Left lobe of liver (tissue), 2 donors: ENCODE data around the gene PTK6. TPM values are rescaled to one million over a fixed set of nuclear protein-coding genes. Genes with fewer than 3 reads are reported as not detected.

ENCODE experiments used
- ATAC-seq: fragments of 200-7000 bp; cut with Tn5 transposase; one replicate; pipeline ENCODE4 v1.9.1; 2020; ENCODE audit warnings: mild to moderate bottlenecking, moderate library complexity
- DNase-seq: peaks from one replicate; pipeline ENCODE4 v3.0.0-alpha.2; 2020; ENCODE audit warnings: low spot score
- total RNA-seq: library from RNA; stranded (reverse); gene quantifications from one replicate; pipeline ENCODE4 v1.2.1, GENCODE V29; 2021
- donor health status: DM: no; HTN: no; CAD: no; lungs with moderate emphysema.
- donor health status: DM: no; HTN: yes; CAD: no.

The PTK6 gene
- total RNA-seq, 1 donor from 2014 or later = 12.0 TPM

- DNase-seq (no peak), ATAC-seq (no peak)
Observed at GRCh38 chr20:63545814-63546213, 8.6 kb upstream of the PTK6 start.

- DNase-seq (no peak), ATAC-seq (no peak)
Observed at GRCh38 chr20:63544958-63545516, 7.9 kb upstream of the PTK6 start.

- ATAC-seq = no peak
- DNase-seq = no peak
Observed at GRCh38 chr20:63544241-63544957, 7.2 kb upstream of the PTK6 start.

GRCh38 chr20:63543733-63544132, 6.6 kb upstream of the PTK6 start:
- no peak for ATAC-seq
- DNase-seq = no peak

- DNase-seq = no peak
Observed at GRCh38 chr20:63543131-63543530, 6.0 kb upstream of the PTK6 start.

GRCh38 chr20:63542696-63543095, 5.5 kb upstream of the PTK6 start:
- ATAC-seq (no peak), DNase-seq (no peak)

More at GRCh38 chr20:63543131-63543530, 6.0 kb upstream of the PTK6 start:
- no peak for ATAC-seq

- ATAC-seq (no peak), DNase-seq (no peak)
Observed at GRCh38 chr20:63542031-63542559, 4.9 kb upstream of the PTK6 start.

GRCh38 chr20:63541371-63541770, 4.2 kb upstream of the PTK6 start:
- ATAC-seq (no peak), DNase-seq (no peak)

GRCh38 chr20:63540417-63541186, 3.4 kb upstream of the PTK6 start:
- DNase-seq (no peak), ATAC-seq (no peak)

GRCh38 chr20:63539441-63540370, 2.5 kb upstream of the PTK6 start:
- DNase-seq (no peak), ATAC-seq (no peak)

- ATAC-seq (no peak), DNase-seq (no peak)
Observed at GRCh38 chr20:63539092-63539430, 1.9 kb upstream of the PTK6 start.

GRCh38 chr20:63538204-63539091, 1.3 kb upstream of the PTK6 start:
- DNase-seq = no peak
- ATAC-seq = peak; percentile 15

GRCh38 chr20:63537525-63538203, 488 bp upstream of the PTK6 start:
- ATAC-seq = peak; percentile 78
- DNase-seq = peak; percentile 97

- DNase-seq (no peak), ATAC-seq (no peak)
Observed at GRCh38 chr20:63536241-63536977, 767 bp downstream of the PTK6 start.

GRCh38 chr20:63534831-63535651, 2.1 kb downstream of the PTK6 start:
- peak; percentile 63 for ATAC-seq

GRCh38 chr20:63534427-63534830, 2.7 kb downstream of the PTK6 start:
- DNase-seq = no peak
- ATAC-seq = no peak

More at GRCh38 chr20:63534831-63535651, 2.1 kb downstream of the PTK6 start:
- DNase-seq = peak; percentile 90

- ATAC-seq (no peak), DNase-seq (no peak)
Observed at GRCh38 chr20:63533871-63534393, 3.2 kb downstream of the PTK6 start.
